Stimulated activated CD4-positive, alpha-beta T cell treated with anti-CD3 and anti-CD28 coated beads, TNF-alpha, amount 100 ng/mL, for 48 hours (primary cell): Measurements from ENCODE around the gene SMIM21.

Source experiments
- DNase-seq, 3 donors: peaks; one replicate each; pipeline ENCODE4 v3.0.0-alpha.2; 2020; ENCODE audit warnings: low read depth in 3 of 3

The SMIM21 gene

DNA sequence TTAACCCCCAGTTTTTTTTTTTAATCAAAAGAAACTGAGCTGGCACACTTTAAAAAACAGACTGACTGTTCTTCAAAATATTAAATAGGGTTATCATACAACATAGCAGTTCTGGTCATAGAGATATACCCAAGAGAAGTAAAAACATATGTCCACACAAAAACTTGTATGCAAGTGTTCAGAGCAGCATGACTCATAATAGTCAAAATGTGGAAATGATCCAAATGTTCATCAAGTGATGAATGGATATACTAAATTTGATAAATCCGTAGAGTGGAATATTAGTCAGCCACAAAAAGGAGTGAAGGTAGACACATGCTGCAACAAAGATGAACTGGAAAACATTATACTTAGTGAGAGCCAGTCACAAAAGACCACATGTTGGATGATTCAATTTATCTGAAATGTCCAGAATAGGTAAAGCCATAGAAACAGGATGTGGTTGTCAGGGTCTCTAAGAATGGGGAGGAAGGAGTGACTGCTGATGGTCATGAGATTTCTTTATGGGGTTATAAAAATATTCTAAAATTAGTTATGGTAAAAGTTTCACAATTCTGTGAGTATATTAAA is 5.1 kb downstream of the SMIM21 start:
- no peak for DNase-seq

DNA sequence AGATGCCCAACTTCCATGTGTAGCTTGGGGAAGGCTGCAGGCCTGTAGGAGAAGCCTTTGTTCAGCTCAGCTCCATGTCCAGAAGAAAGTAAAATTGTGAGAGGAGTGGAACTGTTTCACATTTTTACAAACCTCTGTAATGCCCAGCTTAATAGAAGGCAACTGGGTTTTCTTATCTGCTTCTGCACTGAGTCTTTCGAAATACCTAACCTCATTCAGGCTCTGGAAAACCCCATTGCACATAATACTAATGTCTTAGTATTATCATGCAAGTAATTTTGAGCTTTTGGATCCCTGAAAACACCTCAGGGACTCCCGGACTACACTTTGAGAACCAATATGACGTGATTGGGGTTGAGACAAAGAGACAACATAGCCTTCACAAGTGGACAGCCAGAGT is 5.8 kb downstream of the SMIM21 start:
- no peak for DNase-seq

DNA sequence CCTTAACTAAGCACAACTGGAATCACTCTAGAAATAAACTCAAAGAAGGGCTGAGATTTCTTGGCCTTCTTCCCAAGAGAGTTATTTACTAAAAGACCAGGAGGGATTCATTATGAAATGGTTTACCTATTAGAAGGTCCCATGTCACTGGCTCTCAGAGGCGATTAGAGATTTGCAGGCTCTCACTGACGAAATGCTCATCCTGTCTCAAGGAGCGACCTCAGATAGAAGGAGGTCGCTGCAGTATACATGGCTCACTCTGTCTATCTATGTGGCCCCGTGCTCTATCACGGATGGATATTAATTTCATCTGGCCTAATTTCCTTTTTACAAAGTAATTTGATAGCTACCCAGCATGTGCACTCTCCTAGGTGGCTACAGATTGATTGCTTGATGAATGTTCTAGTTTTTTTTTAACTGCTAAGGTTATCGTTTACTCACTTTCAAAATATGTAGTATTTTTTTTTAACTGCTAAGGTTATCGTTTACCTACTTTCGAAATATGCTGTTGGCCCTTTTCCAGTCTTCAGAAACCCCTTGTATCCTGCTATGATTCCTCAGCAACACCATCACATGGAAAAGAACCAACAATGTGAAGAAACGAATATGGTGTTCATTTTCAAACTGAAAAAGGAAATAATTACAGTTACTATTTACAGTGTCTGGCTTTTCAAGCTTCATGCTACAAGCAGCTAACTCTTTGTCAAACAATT is 9.1 kb downstream of the SMIM21 start:
- DNase-seq = no peak

DNA sequence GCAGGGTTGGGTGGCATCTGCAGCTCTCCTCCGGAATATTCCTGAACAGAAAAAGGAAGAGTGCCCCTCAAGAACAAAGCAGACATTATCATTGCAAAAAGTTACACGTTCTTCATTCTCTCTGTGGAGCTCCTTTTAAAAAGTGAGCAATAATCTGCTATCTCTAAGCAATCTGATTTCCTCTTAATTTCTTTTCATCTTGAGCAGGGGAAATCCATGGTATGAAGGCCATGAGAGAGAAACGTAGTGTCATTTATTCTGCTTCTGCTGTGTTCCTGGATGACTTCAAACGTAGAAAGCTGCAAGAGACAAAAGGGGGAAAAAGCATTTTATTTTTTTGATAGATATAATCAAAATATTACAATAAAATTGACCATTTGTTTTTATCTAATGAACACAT is 16.9 kb downstream of the SMIM21 start:
- no peak for DNase-seq

DNA sequence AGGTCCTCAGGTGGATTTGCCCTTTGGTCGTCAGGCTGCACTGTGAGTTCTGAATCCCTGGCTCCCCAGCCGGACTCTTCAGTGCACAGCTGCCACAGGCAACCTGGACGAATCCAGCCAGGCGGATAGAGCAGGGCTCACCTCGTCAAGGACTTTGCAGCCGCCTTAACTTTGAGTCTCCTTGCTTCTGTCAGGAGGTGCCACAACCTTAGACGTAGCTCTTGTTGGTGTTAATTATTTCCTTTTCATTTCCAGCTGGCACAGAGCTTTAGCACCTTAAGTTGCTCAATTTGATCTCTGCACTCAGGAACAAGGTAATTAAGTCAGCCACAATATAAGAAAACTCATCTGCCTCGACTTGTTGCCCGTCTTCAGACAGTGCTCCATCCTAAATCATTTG is 17.7 kb downstream of the SMIM21 start:
- DNase-seq = no peak

DNA sequence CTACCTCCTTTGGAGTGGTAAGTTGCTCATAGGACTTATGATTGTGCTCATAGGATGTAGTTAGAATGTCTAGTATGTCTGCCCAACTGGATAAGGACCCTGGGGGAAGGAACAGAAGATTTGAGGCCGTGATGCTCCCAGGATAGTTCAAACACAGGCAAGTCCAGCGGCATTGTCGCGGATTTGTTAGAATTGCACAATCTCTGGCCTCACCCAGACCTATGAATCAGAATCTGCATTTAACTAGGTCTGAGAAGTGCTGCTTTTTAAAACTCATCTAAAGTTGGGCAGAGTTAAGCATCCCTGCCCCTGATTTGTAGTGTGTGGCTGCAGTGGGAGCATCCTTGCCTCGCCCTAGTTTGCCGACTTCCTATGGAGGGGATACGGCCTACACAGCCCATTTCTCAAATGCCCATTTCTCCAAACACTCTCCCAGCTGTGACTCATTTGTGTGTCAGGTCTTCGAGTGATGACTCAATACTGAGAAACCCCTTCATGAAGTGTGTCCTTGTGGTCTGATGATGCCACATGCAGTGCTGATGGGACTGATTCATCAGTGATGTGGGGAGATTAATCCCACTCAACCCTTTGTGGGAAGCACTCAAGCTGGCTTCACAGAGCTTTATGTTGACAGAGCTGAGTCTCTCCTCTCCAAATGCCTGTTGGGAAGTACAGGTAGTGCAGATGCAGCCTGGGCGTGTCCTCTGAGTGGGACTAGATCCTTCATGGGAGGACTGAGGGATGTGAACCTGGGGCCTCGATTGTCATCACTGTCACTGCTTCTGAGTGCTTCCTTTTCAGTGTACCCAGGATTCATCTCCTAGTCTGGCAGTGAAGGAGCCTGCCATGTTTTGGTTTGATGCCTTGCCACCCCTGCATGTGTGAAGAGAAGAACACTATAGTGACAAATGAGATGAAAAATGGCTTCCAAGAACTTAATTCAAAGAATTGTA is 18.7 kb downstream of the SMIM21 start:
- DNase-seq = peak in 2 of 3 donors; percentile 12 to 46

DNA sequence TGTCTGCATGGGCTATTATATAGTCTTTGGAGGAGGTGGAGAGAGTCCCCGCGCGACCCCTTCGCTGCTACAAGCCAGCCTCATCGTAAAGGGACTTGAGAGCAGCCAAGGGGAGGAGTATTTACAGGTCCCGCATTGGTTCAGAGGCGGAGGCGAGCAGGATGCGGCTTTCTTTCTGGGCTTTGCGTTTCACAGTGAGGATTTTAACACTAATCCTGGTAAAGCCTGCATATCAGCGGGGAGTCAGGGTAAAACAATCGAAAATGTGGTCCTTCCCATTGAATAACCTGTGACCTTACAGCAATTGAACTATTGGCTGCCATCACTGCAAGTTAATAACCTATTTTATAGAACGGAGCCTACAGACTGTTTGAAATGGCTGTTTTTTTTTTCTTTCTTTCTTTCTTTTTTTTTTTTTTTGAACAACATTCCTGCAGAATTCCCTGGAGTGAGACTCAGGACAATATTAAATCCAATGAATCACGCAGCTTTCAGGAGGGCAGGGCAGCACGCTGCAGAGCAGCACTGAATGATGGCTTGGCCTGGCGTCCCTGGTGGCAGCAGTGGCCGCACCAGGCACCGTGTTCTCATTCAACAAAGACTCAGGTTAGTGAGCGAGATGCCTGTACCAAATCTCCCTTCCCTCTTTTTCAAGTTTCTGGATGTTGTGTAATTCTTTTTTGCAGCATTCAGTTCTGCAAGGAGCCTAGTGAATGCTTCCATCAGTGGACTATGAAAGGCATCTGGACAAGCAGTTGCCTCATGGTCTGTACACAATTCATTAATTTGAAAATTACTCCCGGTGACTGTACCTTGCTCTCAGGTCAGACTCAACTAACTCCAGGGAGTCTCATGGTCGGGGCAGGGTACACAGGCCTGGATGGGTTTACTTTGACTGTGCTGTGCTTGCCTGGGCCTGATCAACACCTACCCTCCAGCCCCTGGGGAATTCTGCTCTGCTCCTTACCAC is 19.8 kb downstream of the SMIM21 start:
- no peak for DNase-seq

DNA sequence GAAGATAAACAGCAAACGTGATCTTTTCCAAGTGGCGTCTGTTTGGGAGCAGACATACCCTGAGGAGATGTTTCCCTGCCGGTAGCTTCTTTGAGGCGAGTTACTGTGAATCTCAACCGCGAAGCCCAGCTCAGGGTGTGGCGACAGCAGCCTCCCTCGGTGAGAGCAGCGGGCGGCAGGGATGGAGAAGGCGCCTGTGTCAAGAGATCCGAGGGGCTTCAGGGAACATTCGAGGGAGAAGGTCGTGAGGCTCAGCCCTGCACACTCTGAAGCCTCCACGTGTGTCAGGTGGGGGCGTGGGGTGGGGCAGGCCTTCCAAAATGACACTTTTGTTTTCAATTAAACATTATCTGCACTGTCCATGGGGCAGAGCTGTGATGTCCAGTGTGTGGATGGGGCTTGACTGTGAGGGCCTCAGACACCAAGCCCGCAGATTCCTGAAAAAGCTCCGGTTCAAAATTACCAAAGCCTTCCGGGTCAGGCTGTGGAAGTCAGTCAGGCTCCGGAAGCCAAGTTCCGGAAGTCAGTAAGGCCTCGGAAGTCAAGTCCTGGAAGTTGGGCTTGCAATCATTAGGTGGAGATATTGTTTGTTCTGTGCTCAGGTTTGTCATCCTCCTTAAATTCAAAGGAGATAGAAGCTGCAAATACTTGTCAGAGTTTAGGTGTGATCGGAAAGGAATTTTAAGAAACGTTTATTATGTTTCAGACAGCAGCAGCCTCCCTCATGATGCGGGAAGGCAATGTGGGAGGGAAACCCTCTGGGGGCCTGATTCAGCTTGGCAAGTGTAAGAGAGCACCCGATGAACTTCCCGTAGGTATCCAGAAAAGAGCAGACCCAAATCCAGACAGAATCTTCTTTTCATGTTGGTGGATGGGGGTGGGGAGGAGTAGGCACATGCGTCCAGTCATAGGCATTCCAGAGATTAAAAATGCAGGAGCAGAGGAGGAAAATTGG is 20.7 kb downstream of the SMIM21 start:
- DNase-seq = no peak

DNA sequence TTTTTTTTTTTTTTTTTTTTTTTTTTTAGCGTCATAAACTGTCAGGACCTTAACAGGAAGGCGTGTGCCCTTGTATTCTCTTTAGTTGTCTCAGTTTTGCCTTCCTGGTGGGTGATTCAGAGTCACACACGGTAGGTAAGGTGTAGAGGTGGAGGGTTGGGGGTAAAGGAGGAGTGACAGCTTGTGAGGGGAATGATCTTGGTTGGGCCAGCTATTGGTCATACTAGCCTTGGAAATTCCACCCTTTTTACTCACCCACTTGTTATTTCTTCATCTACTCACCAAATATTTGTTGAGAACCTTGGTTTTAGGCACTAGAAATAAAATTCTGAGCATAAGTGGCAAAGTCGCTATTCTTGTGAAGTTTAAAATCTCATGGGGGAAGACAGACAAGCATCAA is 22.2 kb downstream of the SMIM21 start:
- no peak for DNase-seq

DNA sequence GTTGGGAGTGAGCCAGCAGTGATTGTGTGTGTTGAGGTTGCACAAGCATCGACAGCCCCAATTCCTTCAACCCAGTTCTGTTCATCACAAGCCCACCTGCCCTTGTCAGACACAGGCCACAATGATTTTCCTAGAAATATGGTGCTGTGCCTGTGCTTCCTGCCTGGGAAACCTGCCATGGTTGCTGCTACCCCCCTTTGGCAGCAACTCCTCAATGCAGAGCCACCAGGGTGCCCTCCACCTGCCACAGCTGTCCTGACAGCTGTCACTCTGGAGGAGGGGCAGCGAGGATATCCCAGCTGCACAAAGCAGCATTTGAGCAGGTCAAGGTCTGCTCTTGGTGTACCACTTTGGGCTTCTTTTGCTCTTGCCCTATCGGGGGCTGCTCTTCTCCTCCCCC is 27.1 kb downstream of the SMIM21 start:
- no peak for DNase-seq

DNA sequence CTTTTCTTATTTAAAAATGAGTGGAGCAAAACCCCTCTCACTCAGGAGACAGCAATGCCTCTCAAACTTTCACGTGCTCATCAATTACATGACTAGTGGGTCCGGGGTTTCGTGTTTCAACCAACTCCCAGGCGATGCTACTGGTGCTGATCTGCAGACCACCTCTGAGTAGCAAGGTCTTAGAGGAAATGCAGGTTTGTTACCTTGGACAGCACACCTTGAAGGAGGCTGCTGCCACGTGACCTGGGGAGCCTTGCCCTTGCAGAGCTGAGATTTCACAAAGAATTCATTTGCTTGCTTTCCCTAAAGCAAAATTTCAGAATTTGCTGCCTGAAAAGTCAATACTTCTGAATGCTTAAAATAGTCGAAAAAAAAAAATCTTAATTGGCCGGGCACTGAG is 32.4 kb downstream of the SMIM21 start:
- no peak for DNase-seq

DNA sequence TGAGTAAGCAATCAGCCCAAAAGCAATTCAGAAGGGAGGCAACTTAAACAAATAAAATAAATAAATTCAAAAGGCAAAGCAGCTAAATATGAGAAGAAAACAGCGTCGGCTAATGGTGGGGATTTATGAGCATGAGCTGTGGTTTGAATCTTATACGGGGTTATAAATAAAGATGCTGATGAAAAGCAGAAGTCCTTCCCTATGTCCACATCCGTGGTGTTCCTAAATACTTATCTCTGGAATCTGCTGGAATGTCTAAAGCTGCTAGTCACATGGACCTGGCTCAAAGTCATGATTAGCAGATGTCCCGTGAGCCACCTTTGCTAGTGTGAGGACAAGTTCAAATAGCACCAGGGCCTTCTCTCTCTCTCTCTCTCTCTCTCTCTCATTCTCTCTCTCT is 33.8 kb downstream of the SMIM21 start:
- DNase-seq = no peak

DNA sequence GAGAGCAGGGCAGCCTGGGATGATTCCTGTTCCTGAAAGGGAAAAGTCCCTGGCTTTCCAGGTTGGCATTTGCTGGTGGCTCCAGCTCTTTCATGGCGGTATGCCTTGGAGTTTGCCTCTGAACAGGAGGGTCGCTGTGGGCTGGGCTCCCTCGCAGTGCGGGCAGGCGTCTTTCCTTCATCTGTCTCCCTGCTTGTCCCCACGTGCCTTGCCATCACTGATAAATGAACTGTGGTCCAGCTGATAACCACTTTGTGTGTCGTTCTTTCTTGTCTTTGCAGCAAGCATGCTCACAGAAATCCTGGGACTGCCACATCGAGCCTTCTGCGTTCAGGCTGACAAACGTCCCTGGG is 35.3 kb downstream of the SMIM21 start:
- DNase-seq = no peak

DNA sequence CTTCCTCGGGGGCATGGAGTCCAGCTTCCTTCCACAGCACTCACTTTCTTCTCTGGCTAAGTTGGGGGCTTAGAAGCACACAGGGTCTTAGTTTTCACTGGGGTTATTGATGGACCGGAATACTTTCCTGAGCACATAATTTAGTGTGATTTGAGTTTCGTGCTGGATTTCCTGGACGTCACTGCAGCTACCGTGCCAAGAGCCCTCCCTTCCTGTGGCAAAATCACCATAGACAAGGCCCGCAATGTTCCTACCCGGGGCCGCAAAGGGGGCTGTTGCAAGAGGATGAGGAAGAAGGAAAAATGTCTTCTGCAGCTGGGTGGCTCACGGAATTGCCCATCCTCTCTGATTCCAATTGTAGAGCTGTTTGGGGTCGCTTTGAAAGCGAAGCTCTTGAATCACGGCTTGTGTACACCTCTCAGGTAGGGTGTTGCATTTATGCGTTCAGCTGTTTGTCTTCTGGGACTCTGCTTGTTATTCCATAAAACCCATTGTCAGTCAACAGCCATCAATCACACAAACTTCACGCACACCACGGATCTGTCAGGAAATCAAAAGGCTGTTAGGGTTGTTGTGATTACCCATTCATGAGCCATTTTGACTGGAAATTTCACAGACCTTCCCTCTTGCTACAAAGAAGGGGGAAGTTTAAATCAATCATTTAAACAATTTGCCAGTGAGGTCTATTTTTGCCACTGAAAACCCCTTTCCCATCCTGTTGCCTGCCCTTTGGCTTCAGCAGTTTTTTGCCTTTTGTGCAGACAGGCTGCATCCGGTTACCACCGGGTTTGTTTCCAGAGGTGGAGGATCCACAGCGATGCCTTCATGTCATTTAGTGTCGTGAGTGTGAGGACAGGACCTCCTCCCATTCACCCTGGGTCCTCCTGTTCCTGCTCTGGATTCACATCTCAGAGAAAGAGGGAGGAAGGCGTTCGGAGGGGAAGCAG is 36.0 kb downstream of the SMIM21 start:
- no peak for DNase-seq

DNA sequence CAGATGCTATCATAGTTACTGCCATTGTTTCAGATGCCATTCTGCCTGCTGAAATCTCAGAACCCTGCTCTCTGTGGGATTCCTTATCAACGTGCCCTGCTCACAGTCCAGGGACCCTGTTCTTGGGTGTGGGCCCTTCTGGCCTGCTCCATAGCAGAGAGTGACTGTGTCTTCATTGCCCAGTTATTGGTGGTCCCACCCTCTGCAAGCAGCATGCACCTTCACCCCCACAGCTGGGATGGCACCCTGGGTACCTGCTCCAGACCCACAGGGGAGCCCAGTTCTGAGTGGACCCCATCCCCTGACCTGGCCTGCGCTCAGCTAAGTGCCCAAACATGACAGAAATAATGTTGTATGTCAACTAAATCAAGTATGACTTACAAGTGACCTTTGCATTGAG is 36.6 kb downstream of the SMIM21 start:
- DNase-seq = no peak

DNA sequence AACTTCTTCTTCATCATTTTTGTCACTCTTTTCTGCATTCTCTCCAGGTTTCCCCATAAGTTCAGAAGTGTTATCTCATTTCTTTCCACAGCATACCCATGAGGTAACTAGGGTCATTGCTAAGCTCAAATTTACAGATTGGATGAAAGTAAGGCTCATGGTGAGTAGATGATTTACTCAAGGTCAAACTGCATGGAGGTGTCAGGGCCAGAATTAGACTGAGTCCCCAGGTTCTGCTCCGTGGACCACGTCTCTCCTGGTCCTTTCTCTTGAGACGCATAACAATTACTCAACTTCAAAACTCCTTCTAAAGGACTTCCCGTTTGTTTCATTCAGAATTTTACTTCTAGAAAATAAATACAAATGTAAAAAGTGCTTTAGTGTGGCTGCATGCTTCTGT is 43.4 kb downstream of the SMIM21 start:
- DNase-seq = no peak

DNA sequence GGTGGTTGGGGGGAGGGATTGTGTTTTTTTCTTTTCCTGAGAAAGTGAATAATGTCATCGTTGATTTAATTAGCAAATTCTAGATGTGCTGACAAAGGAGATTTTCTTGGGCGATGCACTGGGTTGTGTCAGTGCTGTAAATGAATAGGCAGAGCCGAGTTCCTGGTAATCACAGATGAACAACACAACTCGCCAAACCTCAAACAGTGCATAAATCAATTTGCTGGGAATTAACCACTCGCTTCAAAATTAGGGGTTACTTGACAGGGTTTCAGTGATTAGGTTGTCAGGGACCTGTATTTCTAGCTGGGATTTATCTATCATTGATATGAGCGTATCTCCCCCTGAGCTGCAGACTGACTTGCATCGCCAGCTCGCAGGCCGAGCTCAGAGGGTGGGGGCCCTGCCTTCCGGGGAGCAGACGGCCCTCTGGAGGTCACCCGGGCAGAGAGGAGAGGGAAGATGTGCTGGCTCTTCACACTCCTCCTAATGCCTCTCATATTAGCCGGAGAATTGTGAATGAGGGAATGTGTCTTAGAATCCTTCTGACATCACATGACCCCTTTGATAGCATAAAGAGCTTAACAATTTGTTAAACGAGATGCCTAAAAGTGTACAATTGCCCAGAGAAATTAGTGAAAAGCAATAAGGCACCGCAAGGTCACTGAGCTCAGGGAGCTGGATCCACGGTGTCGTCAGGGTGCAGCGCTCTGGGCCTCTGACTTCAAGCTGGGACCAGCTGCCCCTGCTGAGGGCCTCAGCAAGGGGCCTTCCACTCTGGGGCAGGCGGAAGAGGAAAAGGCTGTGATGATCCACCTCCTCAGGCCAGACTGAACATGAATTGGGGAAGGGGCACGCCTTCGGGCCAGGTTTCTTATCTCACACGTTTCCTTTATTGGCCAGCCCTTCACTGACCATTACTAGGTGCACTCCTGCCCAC is 48.9 kb downstream of the SMIM21 start:
- DNase-seq = no peak

DNA sequence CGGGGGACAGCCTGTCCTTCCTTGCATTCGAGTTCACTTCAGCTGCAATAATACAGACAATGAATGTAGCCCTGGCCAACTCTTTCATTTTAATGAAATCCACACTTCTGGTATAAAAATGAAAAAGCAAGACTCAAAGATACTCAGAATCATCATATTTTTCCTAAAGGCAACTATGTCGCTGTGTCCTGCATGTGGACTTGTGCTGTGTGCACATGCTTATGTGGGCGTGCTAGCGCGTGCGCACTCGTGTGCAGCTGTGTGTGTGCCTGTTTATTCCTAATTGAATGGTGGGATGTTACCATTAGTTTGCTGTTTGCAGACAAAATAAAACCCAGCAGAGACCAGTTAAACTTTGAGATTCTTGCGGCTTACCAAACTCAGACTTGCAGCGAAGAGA is 49.6 kb downstream of the SMIM21 start:
- DNase-seq = no peak
